GM19043 (cell line): Measurements from ENCODE around the gene TOR3A.

ENCODE experiments used
- ATAC-seq: cut with Tn5 transposase; IDR thresholded peaks from one replicate; pipeline ENCODE4 v1.9.1; 2021; ENCODE audit warnings: low read depth; ENCODE audit not compliant: unreplicated experiment

The TOR3A gene

GRCh38 chr1:179061360-179062282 lies 20.2 kb upstream of the TOR3A start:
- ATAC-seq: no peak

- no peak for ATAC-seq
Measured at GRCh38 chr1:179066471-179066870, 15.4 kb upstream of the TOR3A start.

GRCh38 chr1:179077396-179077795 lies 4.5 kb upstream of the TOR3A start:
- no peak for ATAC-seq

GRCh38 chr1:179079113-179079761 lies 2.6 kb upstream of the TOR3A start:
- ATAC-seq: peak; percentile 19

- no peak for ATAC-seq
Measured at GRCh38 chr1:179080866-179081686, 794 bp upstream of the TOR3A start.

- peak; percentile 7 for ATAC-seq
Measured at GRCh38 chr1:179082333-179082998, 596 bp downstream of the TOR3A start.

GRCh38 chr1:179082999-179083335 lies 1.1 kb downstream of the TOR3A start:
- ATAC-seq: no peak

- no peak for ATAC-seq
Measured at GRCh38 chr1:179083533-179083932, 1.7 kb downstream of the TOR3A start.

GRCh38 chr1:179087665-179088064 lies 5.8 kb downstream of the TOR3A start:
- no peak for ATAC-seq

GRCh38 chr1:179089827-179090482 lies 8.1 kb downstream of the TOR3A start:
- no peak for ATAC-seq

- ATAC-seq: no peak
Measured at GRCh38 chr1:179090522-179090921, 8.7 kb downstream of the TOR3A start.

GRCh38 chr1:179090923-179091322 lies 9.1 kb downstream of the TOR3A start:
- no peak for ATAC-seq

- no peak for ATAC-seq
Measured at GRCh38 chr1:179091691-179092165, 9.9 kb downstream of the TOR3A start.

GRCh38 chr1:179092896-179093461 lies 11.1 kb downstream of the TOR3A start:
- no peak for ATAC-seq

- ATAC-seq: no peak
Measured at GRCh38 chr1:179094818-179095217, 12.9 kb downstream of the TOR3A start.

GRCh38 chr1:179095377-179095776 lies 13.5 kb downstream of the TOR3A start:
- no peak for ATAC-seq

- no peak for ATAC-seq
Measured at GRCh38 chr1:179095924-179096323, 14.1 kb downstream of the TOR3A start.

GRCh38 chr1:179099891-179100290 lies 18.0 kb downstream of the TOR3A start:
- ATAC-seq: no peak

GRCh38 chr1:179101566-179101965 lies 19.7 kb downstream of the TOR3A start:
- no peak for ATAC-seq

GRCh38 chr1:179103999-179104398 lies 22.1 kb downstream of the TOR3A start:
- no peak for ATAC-seq
